Esophagus squamous epithelium (tissue), 4 donors: ENCODE measurements around the gene DNAH1.

ENCODE experiments used
- POLR2A ChIP-seq, 4 donors: fragments of 450-650 bp; IDR thresholded peaks; one replicate each; pipeline ENCODE4 v1.6.1; 2017; ENCODE audit warnings: antibody characterized with exemption in 4 of 4, mild to moderate bottlenecking in 4 of 4, moderate library complexity in 3 of 4
- TF ChIP-seq, protein P1 (sequence below), 6 experiments: fragments of 450-650 bp in 4 of 6; fragments of 200-600 bp in 2 of 6; sonication (generic) in 2 of 6; IDR thresholded peaks; one replicate each; pipeline ENCODE4 v1.5.1; 2016 to 2019; ENCODE audit warnings: antibody characterized with exemption in 6 of 6, mild to moderate bottlenecking in 4 of 6, moderate library complexity in 4 of 6

DNA sequence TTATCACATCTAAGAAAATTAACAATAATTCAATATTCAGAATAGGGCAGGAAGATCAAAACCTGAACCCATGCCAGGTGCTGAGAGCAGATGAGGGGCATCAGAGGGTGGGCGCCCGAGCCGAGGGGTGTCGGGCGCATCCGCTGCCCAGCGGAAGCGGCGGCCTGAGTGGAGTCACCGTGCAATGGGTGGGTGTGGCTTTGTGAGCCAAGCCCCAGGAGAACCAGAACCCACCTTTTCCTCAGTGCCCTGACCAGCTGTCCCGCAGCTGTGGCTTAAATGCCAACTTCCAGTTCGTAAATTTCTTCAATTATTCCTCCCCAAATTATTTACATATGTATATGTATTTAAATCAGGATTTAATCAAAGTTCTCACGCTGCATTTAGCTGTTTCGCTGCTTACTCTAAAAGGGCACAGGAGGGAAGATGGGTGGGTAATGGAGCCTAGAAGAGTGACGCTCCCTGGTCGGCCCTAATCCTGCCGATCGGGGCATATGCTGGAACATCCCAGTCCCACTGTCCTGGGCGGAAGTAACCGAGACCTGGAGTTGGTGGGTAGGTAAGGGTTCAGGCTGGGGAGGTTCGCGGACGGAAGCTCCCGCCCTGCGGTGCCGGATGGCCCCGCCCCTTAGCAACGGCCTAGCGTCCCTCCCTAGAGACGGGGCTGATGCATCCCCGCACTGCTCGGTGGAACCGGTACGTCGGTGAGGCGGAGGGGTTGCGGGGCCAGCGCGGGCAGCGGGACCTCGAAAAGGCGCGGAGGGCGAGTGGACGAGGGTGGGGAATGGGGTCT lies 1.3 kb downstream of the DNAH1 start:
- no peak for TF ChIP-seq POLR2A (IDR thresholded peaks at IDR 0.05)
- TF ChIP-seq, protein P1, sequence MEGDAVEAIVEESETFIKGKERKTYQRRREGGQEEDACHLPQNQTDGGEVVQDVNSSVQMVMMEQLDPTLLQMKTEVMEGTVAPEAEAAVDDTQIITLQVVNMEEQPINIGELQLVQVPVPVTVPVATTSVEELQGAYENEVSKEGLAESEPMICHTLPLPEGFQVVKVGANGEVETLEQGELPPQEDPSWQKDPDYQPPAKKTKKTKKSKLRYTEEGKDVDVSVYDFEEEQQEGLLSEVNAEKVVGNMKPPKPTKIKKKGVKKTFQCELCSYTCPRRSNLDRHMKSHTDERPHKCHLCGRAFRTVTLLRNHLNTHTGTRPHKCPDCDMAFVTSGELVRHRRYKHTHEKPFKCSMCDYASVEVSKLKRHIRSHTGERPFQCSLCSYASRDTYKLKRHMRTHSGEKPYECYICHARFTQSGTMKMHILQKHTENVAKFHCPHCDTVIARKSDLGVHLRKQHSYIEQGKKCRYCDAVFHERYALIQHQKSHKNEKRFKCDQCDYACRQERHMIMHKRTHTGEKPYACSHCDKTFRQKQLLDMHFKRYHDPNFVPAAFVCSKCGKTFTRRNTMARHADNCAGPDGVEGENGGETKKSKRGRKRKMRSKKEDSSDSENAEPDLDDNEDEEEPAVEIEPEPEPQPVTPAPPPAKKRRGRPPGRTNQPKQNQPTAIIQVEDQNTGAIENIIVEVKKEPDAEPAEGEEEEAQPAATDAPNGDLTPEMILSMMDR (IDR thresholded peaks at IDR 0.05): no peak
